ENCODE measurements around the gene CTAG1B.

DNA sequence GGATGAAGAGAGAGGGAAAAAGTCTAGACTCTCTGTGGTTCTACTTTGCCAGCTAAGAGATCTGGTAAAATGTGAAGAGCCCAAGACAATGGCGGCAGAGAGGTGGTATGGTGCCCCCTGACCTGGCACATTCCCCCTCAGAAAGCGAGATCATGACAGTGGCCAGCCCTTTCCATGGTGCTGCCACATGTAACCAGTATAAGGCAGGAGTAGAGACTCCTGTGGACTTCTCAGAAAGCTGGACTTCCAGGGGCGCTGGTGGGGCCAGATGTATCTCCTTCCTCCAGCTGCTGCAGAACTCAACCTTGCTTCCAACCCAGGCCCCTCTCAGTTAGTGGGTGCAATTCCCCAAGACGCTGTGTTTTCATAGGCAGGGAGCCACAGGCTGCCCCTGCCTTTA is 24.6 kb downstream of the CTAG1B start:
- no peak for TF ChIP-seq SIX5 (IDR thresholded peaks at IDR 0.05; ENCODE audit: low read depth, low read length)
- TF ChIP-seq, protein P1, sequence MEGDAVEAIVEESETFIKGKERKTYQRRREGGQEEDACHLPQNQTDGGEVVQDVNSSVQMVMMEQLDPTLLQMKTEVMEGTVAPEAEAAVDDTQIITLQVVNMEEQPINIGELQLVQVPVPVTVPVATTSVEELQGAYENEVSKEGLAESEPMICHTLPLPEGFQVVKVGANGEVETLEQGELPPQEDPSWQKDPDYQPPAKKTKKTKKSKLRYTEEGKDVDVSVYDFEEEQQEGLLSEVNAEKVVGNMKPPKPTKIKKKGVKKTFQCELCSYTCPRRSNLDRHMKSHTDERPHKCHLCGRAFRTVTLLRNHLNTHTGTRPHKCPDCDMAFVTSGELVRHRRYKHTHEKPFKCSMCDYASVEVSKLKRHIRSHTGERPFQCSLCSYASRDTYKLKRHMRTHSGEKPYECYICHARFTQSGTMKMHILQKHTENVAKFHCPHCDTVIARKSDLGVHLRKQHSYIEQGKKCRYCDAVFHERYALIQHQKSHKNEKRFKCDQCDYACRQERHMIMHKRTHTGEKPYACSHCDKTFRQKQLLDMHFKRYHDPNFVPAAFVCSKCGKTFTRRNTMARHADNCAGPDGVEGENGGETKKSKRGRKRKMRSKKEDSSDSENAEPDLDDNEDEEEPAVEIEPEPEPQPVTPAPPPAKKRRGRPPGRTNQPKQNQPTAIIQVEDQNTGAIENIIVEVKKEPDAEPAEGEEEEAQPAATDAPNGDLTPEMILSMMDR (IDR thresholded peaks at IDR 0.05; ENCODE audit: control extremely low read depth in 1 of 3, insufficient read depth in 1 of 3, low read depth in 1 of 3, low read length in 3 of 3), result no peak
- TF ChIP-seq, protein P2, sequence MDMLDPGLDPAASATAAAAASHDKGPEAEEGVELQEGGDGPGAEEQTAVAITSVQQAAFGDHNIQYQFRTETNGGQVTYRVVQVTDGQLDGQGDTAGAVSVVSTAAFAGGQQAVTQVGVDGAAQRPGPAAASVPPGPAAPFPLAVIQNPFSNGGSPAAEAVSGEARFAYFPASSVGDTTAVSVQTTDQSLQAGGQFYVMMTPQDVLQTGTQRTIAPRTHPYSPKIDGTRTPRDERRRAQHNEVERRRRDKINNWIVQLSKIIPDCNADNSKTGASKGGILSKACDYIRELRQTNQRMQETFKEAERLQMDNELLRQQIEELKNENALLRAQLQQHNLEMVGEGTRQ (IDR thresholded peaks at IDR 0.05; ENCODE audit: low read length), result no peak
- TF ChIP-seq, protein P3, sequence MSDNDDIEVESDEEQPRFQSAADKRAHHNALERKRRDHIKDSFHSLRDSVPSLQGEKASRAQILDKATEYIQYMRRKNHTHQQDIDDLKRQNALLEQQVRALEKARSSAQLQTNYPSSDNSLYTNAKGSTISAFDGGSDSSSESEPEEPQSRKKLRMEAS (IDR thresholded peaks at IDR 0.05), result no peak
- TF ChIP-seq POLR2AphosphoS5 (IDR thresholded peaks at IDR 0.05; ENCODE audit: low read depth, low read length), result no peak
- no peak for TF ChIP-seq JUND (IDR thresholded peaks at IDR 0.05; ENCODE audit: low read length)
- TF ChIP-seq ASH2L (IDR thresholded peaks at IDR 0.05; ENCODE audit: low read length), result no peak
